ENCODE results near the gene CXCR5. TPM values are rescaled to one million over a fixed set of nuclear protein-coding genes. Genes with fewer than 3 reads are reported as not detected.

Gene CXCR5
- total RNA-seq, 2 experiments from 2014 or later: 0.60 to 0.92 TPM

- TF ChIP-seq CTCF (IDR thresholded peaks at IDR 0.05): no peak
- no peak overlapping the region for H3K4me3 Mint-ChIP-seq
- ChIA-PET POLR2A (no interaction called here), CTCF (no interaction called here)
- DNase-seq (no peak), ATAC-seq (no peak)
- H3K27me3 Mint-ChIP-seq: no peaks in the 10 kb centered on the region
- H3K36me3 Mint-ChIP-seq (ENCODE audit: low read depth): no peaks in the 10 kb centered on the region
- H3K9me3 Mint-ChIP-seq: no peaks in the 10 kb centered on the region
- peaks cover 23% of the 10 kb centered on the region for H3K4me1 Mint-ChIP-seq (ENCODE audit: low read depth)
- H3K27ac Mint-ChIP-seq: no peak overlapping the region
- intact Hi-C loops (cut with micrococcal nuclease): no loop called here
Measured at GRCh38 chr11:118846181-118846935, 37.3 kb upstream of the CXCR5 start.

GRCh38 chr11:118849825-118850224 lies 33.9 kb upstream of the CXCR5 start:
- no peak overlapping the region for H3K4me3 Mint-ChIP-seq
- DNase-seq (no peak), ATAC-seq (no peak)
- H3K27ac Mint-ChIP-seq: no peak overlapping the region
- ChIA-PET CTCF (no interaction called here), POLR2A (no interaction called here)
- peaks cover 10% of the 10 kb centered on the region for H3K4me1 Mint-ChIP-seq (ENCODE audit: low read depth)
- H3K27me3 Mint-ChIP-seq: no peaks in the 10 kb centered on the region
- H3K9me3 Mint-ChIP-seq: no peaks in the 10 kb centered on the region
- H3K36me3 Mint-ChIP-seq (ENCODE audit: low read depth): no peaks in the 10 kb centered on the region
- no peak for TF ChIP-seq CTCF (IDR thresholded peaks at IDR 0.05)
- intact Hi-C loops (cut with micrococcal nuclease): no loop called here

GRCh38 chr11:118851970-118852369 lies 31.7 kb upstream of the CXCR5 start:
- ATAC-seq (no peak), DNase-seq (no peak)
- intact Hi-C loops (cut with micrococcal nuclease): no loop called here
- Mint-ChIP-seq H3K27me3 (no peaks in the 10 kb centered on the region), H3K36me3 (ENCODE audit: low read depth) (no peaks in the 10 kb centered on the region), H3K4me3 (no peak overlapping the region), H3K9me3 (no peaks in the 10 kb centered on the region), H3K27ac (no peak overlapping the region), H3K4me1 (ENCODE audit: low read depth) (peaks cover 7% of the 10 kb centered on the region)
- POLR2A ChIA-PET: interaction anchor here (0.7 kb wide), 1 partner anchor 48 kb away, joined by 3 read pairs; no protein-coding TSS in a partner anchor
- no peak for TF ChIP-seq CTCF (IDR thresholded peaks at IDR 0.05)
- CTCF ChIA-PET: interaction anchor here (0.8 to 1.4 kb wide), 2 partner anchors 18 to 162 kb away, joined by 3 read pairs; no protein-coding TSS in a partner anchor

GRCh38 chr11:118853678-118854077 lies 30.0 kb upstream of the CXCR5 start:
- no peak for TF ChIP-seq CTCF (IDR thresholded peaks at IDR 0.05)
- no peak for DNase-seq
- H3K27ac Mint-ChIP-seq: no peak overlapping the region
- H3K4me3 Mint-ChIP-seq: no peak overlapping the region
- CTCF ChIA-PET: interaction anchor here (1.5 kb wide), 1 partner anchor 15 kb away, joined by 3 read pairs; no protein-coding TSS in a partner anchor
- peaks cover 9% of the 10 kb centered on the region for H3K4me1 Mint-ChIP-seq (ENCODE audit: low read depth)
- no peaks in the 10 kb centered on the region for H3K27me3 Mint-ChIP-seq
- H3K36me3 Mint-ChIP-seq (ENCODE audit: low read depth): no peaks in the 10 kb centered on the region
- intact Hi-C loops (cut with micrococcal nuclease): no loop called here
- no peaks in the 10 kb centered on the region for H3K9me3 Mint-ChIP-seq
- POLR2A ChIA-PET: no interaction called here
- ATAC-seq: no peak

GRCh38 chr11:118856314-118856713 lies 27.4 kb upstream of the CXCR5 start:
- no peak for DNase-seq
- no peak overlapping the region for H3K4me3 Mint-ChIP-seq
- H3K9me3 Mint-ChIP-seq: no peaks in the 10 kb centered on the region
- H3K27ac Mint-ChIP-seq: no peak overlapping the region
- ATAC-seq: no peak
- no peak for TF ChIP-seq CTCF (IDR thresholded peaks at IDR 0.05)
- H3K27me3 Mint-ChIP-seq: no peaks in the 10 kb centered on the region
- ChIA-PET POLR2A (interaction anchor here (0.6 kb wide), 1 partner anchor 26 kb away, joined by 4 read pairs; no protein-coding TSS in a partner anchor), CTCF (interaction anchor here (0.6 to 1.6 kb wide), 7 partner anchors 14 to 75 kb away, joined by 3 to 5 read pairs (median 3); partner anchors contain the start of gene DDX6)
- H3K36me3 Mint-ChIP-seq (ENCODE audit: low read depth): no peaks in the 10 kb centered on the region
- peaks cover 15% of the 10 kb centered on the region for H3K4me1 Mint-ChIP-seq (ENCODE audit: low read depth)
- intact Hi-C loops (cut with micrococcal nuclease): no loop called here
